Activated B cell treated with CpG ODN at 0.5 μM for 24 hours (primary cell): ENCODE results near the gene DLEC1. TPM values are rescaled to one million over a fixed set of nuclear protein-coding genes. Genes with fewer than 3 reads are reported as not detected.
"Not testable (repeated sequence)": the region's sequence is repeated elsewhere in the genome, so short reads cannot be mapped to it uniquely, and the experiment has no call there.

Experiments used
- ATAC-seq: fragments of 200-7000 bp; cut with Tn5 transposase; one replicate; pipeline ENCODE4 v1.10.0; 2021; ENCODE audit warnings: low read depth, mild to moderate bottlenecking, moderate library complexity
- CTCF ChIA-PET: fragments of 350-600 bp; sonication (Branson Sonifier 250); formaldehyde crosslinking; loops from one replicate; lab custom pipeline; 2021; ENCODE audit warnings: antibody characterized with exemption; lab: Charles Lee
- POLR2A ChIA-PET: fragments of 350-600 bp; sonication (Branson Sonifier 250); formaldehyde crosslinking; loops from one replicate; lab custom pipeline; 2021; ENCODE audit warnings: antibody characterized with exemption; lab: Charles Lee
- DNase-seq: peaks from one replicate; pipeline ENCODE4 v3.0.0; 2022
- H3K27ac Mint-ChIP-seq: one replicate; pipeline ENCODE4 v1.8.0; 2020; ENCODE audit warnings: mixed read lengths
- H3K27me3 Mint-ChIP-seq: one replicate; pipeline ENCODE4 v1.8.0; 2021; ENCODE audit warnings: mixed read lengths
- H3K36me3 Mint-ChIP-seq: one replicate; pipeline ENCODE4 v1.8.0; 2021; ENCODE audit warnings: low read depth, mixed read lengths
- H3K4me1 Mint-ChIP-seq: one replicate; pipeline ENCODE4 v1.8.0; 2021; ENCODE audit warnings: mixed read lengths
- H3K4me3 Mint-ChIP-seq: one replicate; pipeline ENCODE4 v1.8.0; 2020; ENCODE audit warnings: mild to moderate bottlenecking, mixed read lengths
- H3K9me3 Mint-ChIP-seq: one replicate; pipeline ENCODE4 v1.8.0; 2020; ENCODE audit warnings: mixed read lengths
- CTCF ChIP-seq: fragments of 200-600 bp; IDR thresholded peaks from one replicate; pipeline ENCODE4 v1.8.0; 2022; ENCODE audit warnings: antibody characterized with exemption, mild to moderate bottlenecking
- intact Hi-C: fragments of 100-400 bp; cut with micrococcal nuclease; formaldehyde crosslinking; loops from one replicate; pipeline ENCODE4 v1.15.1; 2024
- total RNA-seq: library from RNA; stranded (reverse); gene quantifications from 2 replicates; pipeline ENCODE4 v1.2.3, GENCODE V29; 2022

DLEC1 gene
- total RNA-seq, 1 donor from 2014 or later, result 0.11 TPM

DNA sequence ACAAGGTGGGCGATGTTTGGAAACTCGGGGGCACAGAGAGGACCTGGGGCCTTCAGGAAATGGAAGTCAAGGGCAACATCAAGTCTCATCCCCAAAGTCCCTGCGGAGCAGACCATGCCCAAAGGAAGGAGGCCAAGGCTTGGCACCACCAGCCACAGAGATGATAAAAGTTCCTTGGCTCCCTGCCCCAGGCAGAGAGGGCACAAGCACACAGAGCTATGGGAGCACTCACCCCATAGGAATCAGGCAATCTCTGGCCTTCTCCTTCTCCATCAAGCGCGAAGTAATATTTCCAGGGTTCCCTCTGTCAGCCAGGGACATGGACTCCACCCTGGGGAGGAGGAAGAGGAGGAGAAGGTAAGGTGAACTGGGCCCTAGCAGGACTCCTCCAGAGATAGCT lies 90.0 kb downstream of the DLEC1 start:
- no peak for ATAC-seq
- peaks cover 90% of the 10 kb centered on the region for H3K36me3 Mint-ChIP-seq

DNA sequence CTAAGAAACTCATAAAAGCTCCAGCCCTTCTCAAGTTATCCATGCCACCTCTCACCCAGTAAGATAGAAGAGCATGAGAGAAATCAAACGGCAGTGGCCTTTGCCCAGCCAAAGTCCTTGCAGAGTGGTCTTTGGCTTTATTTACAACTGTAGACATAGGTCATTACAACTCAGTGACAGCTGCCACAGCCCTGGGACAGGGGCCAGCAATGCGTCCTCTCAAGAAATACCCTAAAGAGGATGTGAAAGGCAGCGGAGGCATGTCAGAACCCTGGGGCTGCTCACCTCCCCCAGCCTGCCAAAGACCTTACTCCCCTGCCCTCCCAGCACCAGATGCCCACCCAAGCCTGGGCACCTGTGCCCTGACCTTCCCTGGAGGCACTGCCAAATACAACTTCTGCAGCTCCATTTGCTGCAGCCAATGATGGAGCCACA lies 91.6 kb downstream of the DLEC1 start:
- Mint-ChIP-seq H3K36me3 (peaks cover 79% of the 10 kb centered on the region), H3K9me3 (no peaks in the 10 kb centered on the region), H3K27me3 (no peaks in the 10 kb centered on the region), H3K4me3 (no peak overlapping the region), H3K4me1 (peaks cover 23% of the 10 kb centered on the region), H3K27ac (no peak overlapping the region)
- ATAC-seq (no peak), DNase-seq (no peak)
- ChIA-PET CTCF (interaction anchor here (0.7 kb wide), 1 partner anchor 24 kb away, joined by 3 read pairs; no protein-coding TSS in a partner anchor), POLR2A (no interaction called here)
- intact Hi-C loops, result no loop called here
- no peak for TF ChIP-seq CTCF

More for the DNA sequence above, 90.0 kb downstream of the DLEC1 start:
- no peak overlapping the region for H3K4me3 Mint-ChIP-seq
- ChIA-PET POLR2A (interaction anchor here (1.7 kb wide), 1 partner anchor 8 kb away, joined by 7 read pairs; the partner anchor contains the start of gene ACAA1), CTCF (no interaction called here)
- intact Hi-C loops, result no loop called here
- peaks cover 10% of the 10 kb centered on the region for H3K4me1 Mint-ChIP-seq
- DNase-seq, result no peak
- H3K27me3 Mint-ChIP-seq, result no peaks in the 10 kb centered on the region
- H3K9me3 Mint-ChIP-seq, result no peaks in the 10 kb centered on the region
- no peak overlapping the region for H3K27ac Mint-ChIP-seq
- no peak for TF ChIP-seq CTCF

GRCh38 chr3:38131621-38132369 lies 92.8 kb downstream of the DLEC1 start:
- Mint-ChIP-seq H3K9me3 (no peaks in the 10 kb centered on the region), H3K36me3 (peaks cover 68% of the 10 kb centered on the region), H3K4me3 (no peak overlapping the region), H3K4me1 (peaks cover 30% of the 10 kb centered on the region), H3K27me3 (no peaks in the 10 kb centered on the region), H3K27ac (no peak overlapping the region)
- no peak for DNase-seq
- POLR2A ChIA-PET, result no interaction called here
- TF ChIP-seq CTCF, result no peak
- CTCF ChIA-PET, result no interaction called here
- ATAC-seq, result no peak
- intact Hi-C loops, result no loop called here

DNA sequence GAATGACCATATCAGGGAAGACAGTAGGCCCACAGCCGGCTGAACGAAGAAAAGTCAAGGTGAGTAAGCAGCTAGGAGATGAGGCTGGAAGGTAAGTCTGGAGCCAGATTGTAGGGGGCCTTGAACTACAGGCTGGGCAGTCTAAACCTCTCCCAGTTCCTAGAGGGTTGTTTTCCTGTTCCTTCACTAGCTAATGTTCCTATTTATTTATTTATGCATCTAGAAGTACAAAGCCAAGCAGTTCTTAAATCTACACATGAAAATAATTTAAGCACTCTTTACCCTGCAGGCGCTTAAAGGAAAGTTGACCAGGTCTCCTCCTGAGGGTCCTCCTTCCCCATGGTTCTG lies 94.2 kb downstream of the DLEC1 start:
- Mint-ChIP-seq H3K36me3 (peaks cover 59% of the 10 kb centered on the region), H3K4me3 (no peak overlapping the region), H3K27ac (no peak overlapping the region), H3K4me1 (peaks cover 41% of the 10 kb centered on the region), H3K27me3 (no peaks in the 10 kb centered on the region), H3K9me3 (no peaks in the 10 kb centered on the region)
- intact Hi-C loops, result no loop called here
- DNase-seq (no peak), ATAC-seq (no peak)
- ChIA-PET POLR2A (interaction anchor here (0.6 kb wide), 1 partner anchor 33 kb away, joined by 12 read pairs; no protein-coding TSS in a partner anchor), CTCF (no interaction called here)
- TF ChIP-seq CTCF, result no peak

- Mint-ChIP-seq H3K36me3 (peaks cover 61% of the 10 kb centered on the region), H3K27ac (no peak overlapping the region), H3K27me3 (no peaks in the 10 kb centered on the region), H3K4me3 (no peak overlapping the region), H3K9me3 (no peaks in the 10 kb centered on the region), H3K4me1 (peaks cover 44% of the 10 kb centered on the region)
- intact Hi-C loops, result no loop called here
- ChIA-PET POLR2A (no interaction called here), CTCF (no interaction called here)
- ATAC-seq (no peak), DNase-seq (no peak)
- TF ChIP-seq CTCF, result no peak
These were observed 94.8 kb downstream of the DLEC1 start for GRCh38 chr3:38133557-38134405.

DNA sequence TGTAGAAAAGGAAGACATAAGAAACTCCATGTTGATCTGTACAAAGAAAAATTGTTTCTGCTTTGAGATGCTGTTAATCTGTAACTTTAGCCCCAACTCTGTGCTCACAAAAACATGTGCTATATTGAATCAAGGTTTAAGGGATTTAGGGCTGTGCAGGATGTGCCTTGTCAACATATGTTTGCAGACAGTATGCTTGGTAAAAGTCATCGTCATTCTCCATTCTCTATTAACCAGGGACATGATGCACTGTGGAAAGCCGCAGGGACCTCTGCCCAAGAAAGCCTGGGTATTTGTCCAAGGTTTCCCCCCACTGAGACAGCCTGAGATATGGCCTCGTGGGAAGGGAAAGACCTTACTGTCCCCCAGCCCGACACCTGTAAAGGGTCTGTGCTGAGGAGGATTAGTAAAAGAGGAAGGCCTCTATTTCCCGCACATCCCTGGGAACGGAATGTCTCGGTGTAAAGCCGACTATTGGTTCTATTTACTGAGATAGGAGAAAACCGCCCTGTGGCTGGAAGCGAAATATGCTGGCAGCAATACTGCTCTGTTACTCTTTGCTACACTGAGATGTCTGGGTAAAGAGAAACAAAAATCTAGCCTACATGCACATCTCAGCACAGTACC lies 95.6 kb downstream of the DLEC1 start:
- Mint-ChIP-seq H3K4me1 (peaks cover 49% of the 10 kb centered on the region), H3K36me3 (peaks cover 57% of the 10 kb centered on the region)
- H3K27ac Mint-ChIP-seq, POLR2A ChIA-PET, H3K9me3 Mint-ChIP-seq, DNase-seq, ATAC-seq, CTCF ChIA-PET, H3K4me3 Mint-ChIP-seq, H3K27me3 Mint-ChIP-seq: not testable (repeated sequence)
- intact Hi-C loops, result loop anchor here (5.0 kb wide), 1 partner anchor 163 kb away; no protein-coding TSS in a partner anchor
